HCT116 (cell line): ENCODE data around the gene TBC1D2B. TPM values are rescaled to one million over a fixed set of nuclear protein-coding genes. Genes with fewer than 3 reads are reported as not detected.

Source experiments
- ATAC-seq: fragments of 200-7000 bp; cut with Tn5 transposase; 2 replicates; pipeline ENCODE4 v1.9.1; 2020; ENCODE audit warnings: mild to moderate bottlenecking, moderate library complexity
- BruUV-seq: library from RNA; stranded (reverse); fragments of 400-500 nt; replicated peaks from 2 replicates; lab custom pipeline; 2021; lab: Mats Ljungman, UMichigan
- CTCF ChIA-PET: fragments of 300-600 bp; sonication (Branson Sonifier 250); formaldehyde crosslinking; loops from one replicate; lab custom pipeline; 2021; ENCODE audit warnings: antibody characterized with exemption; lab: Charles Lee
- POLR2A ChIA-PET: fragments of 300-600, 350-600 bp; sonication (Branson Sonifier 250); formaldehyde crosslinking; loops from one replicate; lab custom pipeline; 2021; ENCODE audit warnings: antibody characterized with exemption; lab: Charles Lee
- RAD21 ChIA-PET, 2 experiments: fragments of 300-600 bp; sonication (Branson Sonifier 250); formaldehyde crosslinking; loops; one replicate each; lab custom pipeline; 2023; ENCODE audit warnings: low total read pairs in 2 of 2; ENCODE audit not compliant: uncharacterized antibody in 2 of 2, unreplicated experiment in 2 of 2, low non-redundant PET in 1 of 2; lab: Charles Lee
- DNase-seq: peaks from one replicate; pipeline ENCODE4 v3.0.0-alpha.2; 2010; ENCODE audit warnings: low read depth, low spot score
- H2AFZ ChIP-seq: fragments of 200-600 bp; shearing (Covaris generic), sonication (generic); 2 replicates; pipeline ENCODE4 v1.6.1; 2017; ENCODE audit warnings: low read depth, mixed run types, mixed read lengths, antibody characterized with exemption, low read length; ENCODE audit not compliant: poor library complexity, severe bottlenecking
- H3K27ac ChIP-seq: 2 replicates; pipeline ENCODE4 v1.5.1; 2012; ENCODE audit warnings: low read depth, low read length
- H3K27me3 ChIP-seq: fragments of 200-600 bp; sonication (generic); 2 replicates; pipeline ENCODE4 v1.6.1; 2016; ENCODE audit warnings: mixed run types, low read length, mixed read lengths; ENCODE audit not compliant: insufficient read depth
- H3K36me3 ChIP-seq, 2 experiments: fragments of 200-500 bp in 1 of 2; fragments of 200-600 bp in 1 of 2; sonication (Bioruptor generic) in 1 of 2; sonication (generic) in 1 of 2; 2 replicates each; pipeline versions ENCODE4 v1.5.1 to v1.6.1; 2014 to 2016; ENCODE audit warnings: low read length in 2 of 2, inconsistent platforms in 1 of 2, mixed read lengths in 1 of 2, mixed run types in 1 of 2; ENCODE audit not compliant: insufficient read depth in 2 of 2, control insufficient read depth in 1 of 2
- H3K4me1 ChIP-seq, 2 experiments: fragments of 200-600 bp in 1 of 2; sonication (generic) in 1 of 2; 2 replicates each; pipeline versions ENCODE4 v1.5.1 to v1.6.1; 2012 to 2017; ENCODE audit warnings: low read length in 2 of 2, inconsistent platforms in 1 of 2, mild to moderate bottlenecking in 1 of 2, mixed read lengths in 1 of 2, mixed run types in 1 of 2, moderate library complexity in 1 of 2; ENCODE audit not compliant: insufficient read depth in 2 of 2, control insufficient read depth in 1 of 2
- H3K4me2 ChIP-seq: fragments of 200-600 bp; sonication (generic); 2 replicates; pipeline ENCODE4 v1.6.1; 2017; ENCODE audit warnings: mixed run types, low read length, mixed read lengths
- H3K4me3 ChIP-seq, 2 experiments: fragments of 200-600 bp in 1 of 2; sonication (generic) in 1 of 2; replicated peaks in 1 of 2; 2 replicates each; pipeline ENCODE4 v1.5.1; 2011 to 2016; ENCODE audit warnings: low read length in 2 of 2, control low read depth in 1 of 2, low read depth in 1 of 2, mild to moderate bottlenecking in 1 of 2, mixed read lengths in 1 of 2, mixed run types in 1 of 2
- H3K79me2 ChIP-seq: fragments of 200-600 bp; sonication (generic); 2 replicates; pipeline ENCODE4 v1.6.1; 2017; ENCODE audit warnings: mild to moderate bottlenecking, mixed run types, low read length, moderate library complexity, mixed read lengths; ENCODE audit not compliant: insufficient read depth
- H3K9ac ChIP-seq: fragments of 200-600 bp; sonication (generic); 2 replicates; pipeline ENCODE4 v1.6.1; 2016; ENCODE audit warnings: low read length, mixed read lengths
- H3K9me2 ChIP-seq: fragments of 200-600 bp; sonication (generic), shearing (Covaris generic); 2 replicates; pipeline ENCODE4 v1.6.1; 2017; ENCODE audit warnings: mixed run types, mild to moderate bottlenecking, moderate library complexity; ENCODE audit not compliant: insufficient read depth
- H3K9me3 ChIP-seq, 2 experiments: fragments of 200-500 bp in 1 of 2; fragments of 200-600 bp in 1 of 2; sonication (Bioruptor generic) in 1 of 2; sonication (generic) in 1 of 2; 2 replicates each; pipeline ENCODE4 v1.6.1; 2014 to 2017; ENCODE audit warnings: low read length in 2 of 2, mixed read lengths in 2 of 2, inconsistent platforms in 1 of 2, low read depth in 1 of 2, mild to moderate bottlenecking in 1 of 2, mixed run types in 1 of 2, moderate library complexity in 1 of 2; ENCODE audit not compliant: control insufficient read depth in 1 of 2, insufficient read depth in 1 of 2
- H4K20me1 ChIP-seq: fragments of 200-600 bp; sonication (generic), shearing (Covaris generic); 2 replicates; pipeline ENCODE4 v1.6.1; 2017; ENCODE audit warnings: mixed run types, mild to moderate bottlenecking, moderate library complexity; ENCODE audit not compliant: insufficient read depth
- ATF3 ChIP-seq: IDR thresholded peaks from 2 replicates; pipeline ENCODE4 v1.6.1; 2012
- CBX3 ChIP-seq: IDR thresholded peaks from 2 replicates; pipeline ENCODE4 v1.6.1; 2012; ENCODE audit warnings: low read depth
- CEBPB ChIP-seq: IDR thresholded peaks from 2 replicates; pipeline ENCODE4 v1.6.1; 2012; ENCODE audit warnings: low read depth
- CTCF ChIP-seq, 3 experiments: fragments of 200-600 bp in 1 of 3; sonication (generic) in 1 of 3; IDR thresholded peaks in 2 of 3; conservative IDR thresholded peaks in 1 of 3; 2 replicates each; pipeline ENCODE4 v1.5.1; 2012 to 2017; ENCODE audit warnings: low read depth in 2 of 3, low read length in 2 of 3, antibody characterized with exemption in 1 of 3, borderline replicate concordance in 1 of 3, control low read depth in 1 of 3, mild to moderate bottlenecking in 1 of 3, mixed read lengths in 1 of 3, mixed run types in 1 of 3, moderate library complexity in 1 of 3; ENCODE audit not compliant: insufficient read depth in 1 of 3
- EGR1 ChIP-seq: IDR thresholded peaks from 2 replicates; pipeline ENCODE4 v1.6.1; 2012; ENCODE audit warnings: low read depth
- EZH2 ChIP-seq: fragments of 200-600 bp; sonication (generic); IDR thresholded peaks from 2 replicates; pipeline ENCODE4 v1.6.1; 2017; ENCODE audit warnings: antibody characterized with exemption, mixed run types
- FOSL1 ChIP-seq: IDR thresholded peaks from 2 replicates; pipeline ENCODE4 v1.6.1; 2012; ENCODE audit warnings: low read depth
- JUND ChIP-seq: IDR thresholded peaks from 2 replicates; pipeline ENCODE4 v1.6.1; 2012
- MAX ChIP-seq: IDR thresholded peaks from 2 replicates; pipeline ENCODE4 v1.6.1; 2012
- RAD21 ChIP-seq: IDR thresholded peaks from 2 replicates; pipeline ENCODE4 v1.6.1; 2012; ENCODE audit warnings: low read depth, mild to moderate bottlenecking
- REST ChIP-seq: IDR thresholded peaks from 2 replicates; pipeline ENCODE4 v1.6.1; 2012; ENCODE audit warnings: low read depth
- SIN3A ChIP-seq: IDR thresholded peaks from 2 replicates; pipeline ENCODE4 v1.6.1; 2012; ENCODE audit warnings: low read depth
- SRF ChIP-seq: IDR thresholded peaks from 2 replicates; pipeline ENCODE4 v1.6.1; 2012; ENCODE audit warnings: low read depth
- TCF7L2 ChIP-seq: IDR thresholded peaks from 2 replicates; pipeline ENCODE4 v1.7.0; 2011; ENCODE audit warnings: borderline replicate concordance, inconsistent platforms; ENCODE audit not compliant: insufficient read depth, insufficient read length; ENCODE audit errors: extremely low read depth
- YY1 ChIP-seq: IDR thresholded peaks from 2 replicates; pipeline ENCODE4 v1.6.1; 2011; ENCODE audit warnings: low read length, low read depth, moderate library complexity, mild to moderate bottlenecking; ENCODE audit not compliant: insufficient replicate concordance; ENCODE audit errors: extremely low read depth
- ZBTB33 ChIP-seq: IDR thresholded peaks from 2 replicates; pipeline ENCODE4 v1.6.1; 2011; ENCODE audit warnings: mild to moderate bottlenecking, low read length, moderate library complexity; ENCODE audit not compliant: insufficient replicate concordance; ENCODE audit errors: extremely low read depth
- ZFX ChIP-seq: fragments of 450-650 bp; IDR thresholded peaks from 2 replicates; pipeline ENCODE4 v1.6.1; 2017
- ZNF274 ChIP-seq: fragments of 200-500 bp; sonication (Bioruptor generic); IDR thresholded peaks from 2 replicates; pipeline ENCODE4 v1.6.1; 2014; ENCODE audit warnings: mild to moderate bottlenecking, low read depth, low read length, inconsistent platforms
- intact Hi-C: fragments of 100-400 bp; cut with micrococcal nuclease; formaldehyde crosslinking; loops from 2 replicates; pipeline ENCODE4 v1.10.0; 2022
- total RNA-seq: library from RNA; stranded (reverse); gene quantifications from one replicate; pipeline ENCODE4 v1.2.1, GENCODE V29; 2021; ENCODE audit not compliant: unreplicated experiment

TBC1D2B gene
- total RNA-seq, 1 experiment from 2014 or later, result 16.6 TPM

- ATAC-seq (no peak), DNase-seq (no peak)
- RAD21 ChIA-PET, result no interaction called here
- TF ChIP-seq YY1 (no peak), JUND (no peak), TCF7L2 (no peak), CEBPB (no peak), REST (no peak), ATF3 (no peak), SRF (no peak), CBX3 (no peak), FOSL1 (no peak), RAD21 (no peak), MAX (no peak), ZNF274 (no peak), EZH2 (no peak), ZFX (no peak), ZBTB33 (no peak), SIN3A (no peak), EGR1 (no peak), CTCF (IDR thresholded peaks at IDR 0.05 in 2 of 3, conservative IDR thresholded peaks at IDR 0.05 in 1 of 3; ENCODE audit: borderline replicate concordance in 1 of 3, insufficient read depth in 1 of 3, low read depth in 2 of 3, low read length in 2 of 3) (no peak)
- Histone ChIP-seq H3K27me3 (no peaks in the 10 kb centered on the region), H3K9me2 (no peaks in the 10 kb centered on the region), H3K79me2 (no peaks in the 10 kb centered on the region), H3K27ac (no peak overlapping the region), H3K9ac (no peak overlapping the region), H3K36me3 (peaks cover 4 to 13% of the 10 kb centered on the region in 2 experiments; a peak in 3 of 4 replicates), H3K4me3 (no peak overlapping the region), H3K9me3 (no peaks in the 10 kb centered on the region), H2AFZ (no peak overlapping the region), H3K4me1 (no peaks in the 10 kb centered on the region; a peak in 1 of 4 replicates), H3K4me2 (no peak overlapping the region), H4K20me1 (no peaks in the 10 kb centered on the region)
- intact Hi-C loops, result no loop called here
- CTCF ChIA-PET, result no interaction called here
- no TSS peak for BruUV-seq
- POLR2A ChIA-PET, result no interaction called here
Observed at GRCh38 chr15:78007964-78008886, 69.3 kb downstream of the TBC1D2B start.
